ENCODE measurements around the gene CD200. TPM values are rescaled to one million over a fixed set of nuclear protein-coding genes. Genes with fewer than 3 reads are reported as not detected.

The CD200 gene
- total RNA-seq, 3 donors from 2014 or later, result 100 to 125 (median 109) TPM

DNA sequence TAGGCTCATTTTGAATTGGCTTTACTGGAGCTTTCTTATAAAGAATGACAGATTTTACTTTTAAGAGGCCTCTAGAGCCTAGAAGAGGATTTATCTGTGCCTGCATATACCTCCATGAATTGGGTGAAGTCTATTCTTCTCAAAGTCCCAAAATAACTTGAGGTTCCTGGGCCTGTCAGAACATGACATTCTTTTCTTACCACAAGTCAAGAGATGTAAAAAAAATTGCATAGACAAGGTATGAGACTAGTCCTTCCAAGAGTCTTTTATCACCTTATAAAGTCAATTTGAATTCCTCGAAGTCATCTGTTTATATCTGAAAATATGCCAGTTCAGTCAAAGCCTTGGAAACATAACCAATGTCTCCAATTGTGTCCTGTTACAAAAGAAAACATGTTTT is 17.2 kb upstream of the CD200 start:
- H3K4me1 Mint-ChIP-seq (ENCODE audit: low read depth), result no peaks in the 10 kb centered on the region
- H3K4me3 Mint-ChIP-seq, result no peak overlapping the region
- DNase-seq, result no peak
- H3K27me3 Mint-ChIP-seq (ENCODE audit: low read depth), result no peaks in the 10 kb centered on the region
- no peaks in the 10 kb centered on the region for H3K9me3 Mint-ChIP-seq
- H3K36me3 Mint-ChIP-seq (ENCODE audit: insufficient read depth), result no peaks in the 10 kb centered on the region
- ATAC-seq, result no peak

DNA sequence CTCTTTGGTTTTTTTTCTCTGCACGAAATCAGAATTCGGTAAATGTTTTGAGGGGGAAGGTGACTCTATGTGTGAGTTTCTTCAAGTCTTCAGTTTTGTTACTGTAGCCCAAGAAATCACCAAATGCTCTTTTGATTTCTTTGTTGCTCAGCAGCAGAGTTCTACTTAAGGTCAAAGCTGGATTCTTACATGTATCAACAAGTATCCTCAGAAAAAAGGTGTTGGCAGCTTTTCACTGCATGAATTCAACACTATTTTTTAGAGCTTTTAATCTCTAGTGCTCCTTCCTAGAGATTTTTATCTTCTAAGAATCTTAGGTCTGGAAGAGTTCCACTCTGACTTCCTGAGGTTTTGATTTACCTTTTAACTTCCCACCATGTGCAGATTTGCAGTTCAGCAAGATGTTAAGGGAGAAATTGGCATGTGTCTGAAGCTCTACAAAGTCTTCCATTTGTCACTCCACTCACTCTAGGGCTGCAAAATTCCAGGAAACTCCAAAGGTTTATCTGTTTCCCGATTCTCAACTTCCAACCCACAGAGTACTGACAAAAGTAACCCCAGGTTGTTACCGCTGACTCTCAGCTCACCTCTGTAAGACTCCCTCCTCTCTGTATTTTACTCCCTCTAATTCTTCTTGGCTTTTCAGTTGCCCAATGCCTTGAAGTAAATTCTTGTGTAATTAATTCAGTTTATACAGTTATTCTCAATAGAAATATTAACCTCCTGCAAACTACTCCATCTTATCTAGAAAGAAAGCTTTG is 13.3 kb upstream of the CD200 start:
- Mint-ChIP-seq H3K9me3 (no peaks in the 10 kb centered on the region), H3K36me3 (ENCODE audit: insufficient read depth) (no peaks in the 10 kb centered on the region), H3K27me3 (ENCODE audit: low read depth) (peaks cover 8% of the 10 kb centered on the region), H3K4me1 (ENCODE audit: low read depth) (no peaks in the 10 kb centered on the region), H3K4me3 (no peak overlapping the region)
- ATAC-seq (no peak), DNase-seq (no peak)

DNA sequence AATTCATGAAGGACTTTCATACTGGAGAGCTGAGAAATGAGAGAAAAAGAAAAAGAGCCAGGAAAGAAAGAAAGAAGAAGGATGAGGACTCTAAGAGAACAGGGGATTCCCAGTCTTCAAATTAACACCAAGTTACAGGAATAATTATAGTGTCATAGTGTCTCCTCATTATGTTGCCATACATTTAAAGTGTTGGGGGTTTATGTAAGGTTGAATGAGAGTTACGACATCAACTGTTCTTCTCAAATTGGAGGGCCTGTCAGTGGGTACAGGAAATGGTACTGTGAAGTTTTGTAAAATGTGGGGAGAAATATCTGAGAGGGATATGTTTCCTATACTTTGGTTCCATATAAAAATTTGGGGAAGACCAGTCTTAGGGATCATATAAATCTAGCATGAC is 12.3 kb upstream of the CD200 start:
- Mint-ChIP-seq H3K9me3 (no peaks in the 10 kb centered on the region), H3K27me3 (ENCODE audit: low read depth) (peaks cover 8% of the 10 kb centered on the region)
- no peak for ATAC-seq

DNA sequence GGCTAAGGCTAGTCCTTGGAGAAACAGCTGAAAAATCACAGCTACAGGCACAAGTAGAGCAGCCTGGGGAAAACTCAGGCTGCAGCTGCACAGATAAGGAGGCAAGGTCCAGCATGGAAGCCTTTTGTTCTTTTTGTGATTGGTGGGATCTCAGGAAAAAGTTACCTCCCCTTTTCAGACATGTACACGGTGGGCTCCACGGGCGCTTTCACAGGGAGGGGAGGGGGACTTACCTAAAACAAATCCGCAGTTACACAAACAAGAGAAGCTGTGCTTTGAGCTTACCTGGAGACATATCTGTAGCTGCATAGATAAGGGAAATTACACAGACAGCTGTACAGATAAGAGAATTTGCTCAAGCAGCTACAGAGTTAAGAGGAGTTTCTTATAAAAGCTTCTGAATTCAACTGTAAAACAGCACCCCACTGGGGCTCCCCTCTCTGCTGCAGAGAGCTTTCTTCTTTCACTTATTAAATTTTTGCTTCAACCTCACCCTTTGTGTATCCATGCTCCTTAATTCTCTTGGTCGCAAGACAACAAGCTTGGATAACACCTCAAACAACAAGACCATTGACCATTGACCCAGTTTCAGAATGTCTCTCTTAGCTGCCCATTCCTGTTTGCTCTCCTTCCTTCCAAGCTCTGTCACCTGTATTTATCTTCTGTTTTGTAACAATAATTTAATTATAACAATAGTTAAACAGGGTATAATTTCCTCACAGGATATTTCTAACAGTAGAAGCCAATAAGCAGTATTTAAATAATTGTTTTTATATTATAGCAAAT is 10.9 kb upstream of the CD200 start:
- Mint-ChIP-seq H3K4me1 (ENCODE audit: low read depth) (no peaks in the 10 kb centered on the region), H3K4me3 (no peak overlapping the region), H3K9me3 (no peaks in the 10 kb centered on the region), H3K27me3 (ENCODE audit: low read depth) (peaks cover 8% of the 10 kb centered on the region), H3K36me3 (ENCODE audit: insufficient read depth) (no peaks in the 10 kb centered on the region)
- DNase-seq, result no peak
- ATAC-seq, result no peak

More for the DNA sequence above, 12.3 kb upstream of the CD200 start:
- no peak for DNase-seq
- Mint-ChIP-seq H3K4me3 (no peak overlapping the region), H3K36me3 (ENCODE audit: insufficient read depth) (no peaks in the 10 kb centered on the region), H3K4me1 (ENCODE audit: low read depth) (no peaks in the 10 kb centered on the region)

DNA sequence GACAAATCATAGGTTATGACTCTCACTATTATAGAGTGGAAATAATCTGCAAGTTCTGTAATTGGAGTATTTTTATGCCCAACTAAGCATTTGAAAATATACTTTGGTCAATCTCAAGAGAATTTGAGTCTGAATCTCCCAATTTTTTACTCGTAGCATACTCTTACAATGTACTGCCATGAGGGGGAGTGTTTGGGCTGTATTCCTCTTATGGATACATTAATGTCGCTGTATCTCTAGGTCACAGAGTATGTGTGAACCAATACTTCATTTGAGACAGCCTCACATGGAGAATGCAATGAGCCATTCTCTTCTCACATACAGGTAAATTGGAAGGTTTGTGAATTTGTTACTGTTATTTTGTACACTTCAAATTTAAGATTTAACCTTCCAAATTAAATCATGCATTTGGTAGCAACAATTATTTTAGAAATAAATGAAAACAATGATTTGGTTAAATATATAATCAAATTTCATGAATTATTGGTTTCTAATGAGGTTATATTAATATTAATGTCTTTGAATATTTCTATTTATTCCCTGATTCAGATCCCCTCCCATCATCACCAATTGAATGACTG is 5.5 kb upstream of the CD200 start:
- Mint-ChIP-seq H3K4me1 (ENCODE audit: low read depth) (peaks cover 5% of the 10 kb centered on the region), H3K9me3 (no peaks in the 10 kb centered on the region), H3K27me3 (ENCODE audit: low read depth) (peaks cover 9% of the 10 kb centered on the region), H3K4me3 (no peak overlapping the region), H3K36me3 (ENCODE audit: insufficient read depth) (no peaks in the 10 kb centered on the region)
- no peak for DNase-seq
- ATAC-seq, result peak; percentile 91 to 98

DNA sequence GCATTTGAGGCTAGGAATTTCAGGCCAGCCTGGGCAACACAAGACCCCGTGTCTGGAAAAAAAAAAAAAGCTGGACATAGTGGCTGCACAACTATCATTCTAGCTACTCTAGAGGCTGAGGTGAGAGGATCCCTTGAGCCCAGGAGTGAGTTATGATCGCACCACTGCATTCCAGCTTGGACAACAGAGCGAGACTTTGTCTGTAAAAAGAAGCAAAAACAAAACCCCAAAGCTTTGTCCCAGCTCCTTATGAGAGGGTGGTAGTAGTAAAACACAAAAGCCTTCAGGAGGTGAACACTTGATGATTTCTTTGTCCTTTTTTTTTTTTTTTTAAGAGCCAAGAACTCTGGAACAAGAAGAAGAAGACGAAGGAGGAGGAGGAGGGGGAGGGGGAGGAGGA is 1.1 kb upstream of the CD200 start:
- DNase-seq, result no peak
- Mint-ChIP-seq H3K9me3 (no peaks in the 10 kb centered on the region), H3K4me1 (ENCODE audit: low read depth) (peaks cover 35% of the 10 kb centered on the region), H3K27me3 (ENCODE audit: low read depth) (peaks cover 3% of the 10 kb centered on the region), H3K4me3 (peak overlapping the region; percentile 95), H3K36me3 (ENCODE audit: insufficient read depth) (peaks cover 22% of the 10 kb centered on the region)
- ATAC-seq, result no peak

DNA sequence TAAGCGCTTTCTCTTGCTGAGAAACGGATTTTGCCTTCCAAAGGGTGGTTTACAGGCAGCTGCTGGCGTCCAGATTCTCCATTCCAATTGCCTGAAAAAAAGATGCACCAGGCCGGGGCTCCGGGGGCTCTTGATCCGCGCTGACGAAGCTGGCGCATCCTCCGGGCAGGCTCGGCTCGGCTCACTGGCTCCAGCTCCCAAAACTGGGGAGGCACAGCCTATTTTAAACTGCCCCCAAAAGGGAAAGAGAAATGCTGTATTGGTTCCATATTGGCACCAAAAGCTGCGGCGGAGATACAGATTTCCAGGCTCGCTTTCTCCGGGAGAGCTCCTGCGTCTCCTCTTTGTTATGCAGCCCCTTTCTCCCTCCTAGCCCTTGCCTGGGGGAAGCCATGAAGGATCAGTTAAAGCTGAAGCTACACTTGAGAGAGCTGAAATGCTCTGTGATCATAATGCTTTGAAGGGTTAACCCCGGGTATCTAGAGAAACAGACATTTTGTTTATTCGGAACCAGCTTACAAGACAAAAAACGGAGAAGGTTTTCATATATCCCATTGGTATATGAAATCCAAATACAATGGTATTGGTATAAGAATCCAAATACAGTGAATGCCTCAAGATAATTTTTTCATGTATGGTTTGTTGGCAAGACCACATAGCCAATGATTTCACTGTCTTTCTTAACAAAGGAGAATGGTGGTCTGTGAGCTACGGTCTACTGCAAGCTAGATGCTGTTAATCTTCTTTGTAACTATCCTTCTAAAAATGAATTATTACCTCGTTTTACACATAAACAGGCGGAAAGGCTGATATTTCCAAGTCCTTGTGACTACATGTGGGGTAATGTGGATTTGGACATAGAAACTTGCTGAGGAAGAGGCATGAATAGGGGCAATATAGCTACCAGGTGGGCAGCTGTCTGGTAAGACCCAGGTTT is 693 bp downstream of the CD200 start:
- Mint-ChIP-seq H3K36me3 (ENCODE audit: insufficient read depth) (peaks cover 30% of the 10 kb centered on the region), H3K27me3 (ENCODE audit: low read depth) (peaks cover 3% of the 10 kb centered on the region), H3K9me3 (no peaks in the 10 kb centered on the region), H3K4me1 (ENCODE audit: low read depth) (peaks cover 50% of the 10 kb centered on the region), H3K4me3 (peak overlapping the region; percentile 95)
- ATAC-seq, result peak; percentile 38 to 42
- no peak for DNase-seq

DNA sequence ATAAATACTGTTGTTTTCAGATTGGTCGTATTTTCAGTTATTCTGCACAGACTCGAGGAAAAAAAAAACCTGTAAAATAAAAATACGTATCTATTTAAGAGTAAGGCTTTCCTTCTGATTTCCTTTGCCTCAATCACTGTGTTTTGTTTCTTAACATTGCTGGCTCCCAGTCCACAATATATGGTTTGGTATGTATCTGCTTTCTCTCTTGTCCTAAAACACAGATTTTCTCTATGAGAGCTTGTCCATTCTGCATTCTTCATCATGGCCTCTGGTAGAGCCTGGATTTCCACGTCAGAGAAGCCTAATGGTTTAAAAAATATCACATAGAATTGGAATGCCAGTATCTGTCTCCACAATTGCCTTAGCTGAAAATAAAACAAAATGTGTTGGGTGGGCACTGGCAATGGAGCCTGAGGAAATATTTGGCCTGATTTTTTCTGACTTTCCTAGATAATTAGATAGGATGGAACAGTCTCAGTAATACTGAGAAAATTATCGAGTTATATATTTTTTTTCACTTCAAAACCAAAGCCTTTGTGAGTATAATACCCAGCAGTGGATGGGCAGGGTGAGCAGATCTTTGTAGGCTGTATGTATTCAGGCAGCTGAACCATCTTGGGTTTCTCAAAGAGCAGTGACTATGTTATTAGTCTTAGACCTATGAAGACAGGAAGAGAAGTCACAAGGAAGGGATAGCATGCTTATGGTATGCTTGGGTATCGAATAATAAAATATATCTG is 1.9 kb downstream of the CD200 start:
- H3K9me3 Mint-ChIP-seq, result no peaks in the 10 kb centered on the region
- peaks cover 34% of the 10 kb centered on the region for H3K36me3 Mint-ChIP-seq (ENCODE audit: insufficient read depth)
- H3K4me3 Mint-ChIP-seq, result peak overlapping the region; percentile 95
- peaks cover 3% of the 10 kb centered on the region for H3K27me3 Mint-ChIP-seq (ENCODE audit: low read depth)
- DNase-seq (no peak), ATAC-seq (no peak)
- H3K4me1 Mint-ChIP-seq (ENCODE audit: low read depth), result peaks cover 59% of the 10 kb centered on the region

DNA sequence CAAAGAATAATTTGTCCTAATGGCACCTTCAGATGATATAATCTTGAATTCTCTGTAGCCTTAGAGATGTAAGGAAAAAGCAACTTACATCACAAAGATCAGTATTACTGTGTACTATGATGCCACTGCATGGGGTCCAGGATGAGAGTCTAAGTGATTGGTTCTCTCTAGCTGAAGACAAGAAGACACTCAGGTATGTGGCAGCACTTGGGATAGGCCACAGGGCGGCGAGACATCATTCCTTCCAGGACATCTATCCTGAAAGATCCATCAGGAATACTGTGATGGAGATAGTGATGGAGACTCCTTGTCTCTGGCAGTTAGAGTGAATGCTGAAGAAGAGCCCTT is 2.5 kb downstream of the CD200 start:
- peak overlapping the region; percentile 95 for H3K4me3 Mint-ChIP-seq
- no peak for DNase-seq
- peaks cover 3% of the 10 kb centered on the region for H3K27me3 Mint-ChIP-seq (ENCODE audit: low read depth)
- H3K36me3 Mint-ChIP-seq (ENCODE audit: insufficient read depth), result peaks cover 35% of the 10 kb centered on the region
- no peak for ATAC-seq
- no peaks in the 10 kb centered on the region for H3K9me3 Mint-ChIP-seq
- H3K4me1 Mint-ChIP-seq (ENCODE audit: low read depth), result peaks cover 61% of the 10 kb centered on the region

DNA sequence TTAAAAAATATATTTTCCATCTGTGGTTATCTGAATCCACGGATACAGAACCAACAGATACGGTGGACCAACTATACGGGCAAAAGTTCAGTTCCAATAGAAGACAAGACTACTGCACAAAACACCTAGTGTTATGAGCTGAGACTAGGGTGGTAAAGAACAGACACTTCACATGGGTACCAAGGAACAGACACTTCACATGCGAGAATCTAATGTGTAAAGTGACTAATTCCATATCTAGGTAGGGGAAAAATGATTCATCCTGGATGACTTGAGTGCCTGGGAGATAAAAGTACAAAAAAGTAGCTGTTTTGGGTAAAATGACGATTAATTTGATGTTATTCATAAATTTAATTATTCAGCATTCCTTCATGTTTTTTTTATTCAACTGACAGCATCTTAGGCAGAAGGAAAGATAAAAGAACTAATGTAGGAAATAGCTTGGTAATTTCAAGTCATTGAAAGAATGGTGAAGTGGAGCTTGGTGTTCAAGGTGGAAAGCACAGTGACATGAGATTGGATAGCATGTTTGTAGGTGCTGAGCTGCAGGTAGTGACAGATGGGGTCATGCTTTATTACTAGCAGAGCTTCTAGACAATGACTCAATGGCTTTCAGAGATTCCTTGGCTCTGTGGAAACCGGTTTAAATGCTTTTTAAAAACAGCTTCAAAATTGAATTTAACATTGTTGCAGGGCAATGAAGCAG is 5.2 kb downstream of the CD200 start:
- DNase-seq (no peak), ATAC-seq (peak; percentile 79 to 81)
- Mint-ChIP-seq H3K9me3 (no peaks in the 10 kb centered on the region), H3K4me1 (ENCODE audit: low read depth) (peaks cover 67% of the 10 kb centered on the region), H3K36me3 (ENCODE audit: insufficient read depth) (peaks cover 49% of the 10 kb centered on the region), H3K27me3 (ENCODE audit: low read depth) (peaks cover under 1% of the 10 kb centered on the region), H3K4me3 (peak overlapping the region; percentile 66)

DNA sequence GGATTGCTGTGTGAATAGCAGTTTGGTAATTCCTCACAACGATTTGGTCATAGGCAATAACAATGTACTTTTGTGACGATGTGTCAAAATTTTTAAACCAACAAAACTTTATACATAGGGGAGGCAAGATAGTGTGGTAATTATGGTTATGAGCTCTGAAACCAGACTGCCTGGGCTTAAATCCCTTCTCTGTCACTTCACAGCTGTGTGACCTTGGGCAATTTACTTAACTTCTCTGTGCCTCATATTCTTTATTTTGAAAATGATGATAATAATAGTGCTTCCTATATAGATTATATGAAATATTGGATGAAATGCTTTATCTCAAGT is 5.7 kb downstream of the CD200 start:
- peak overlapping the region; percentile 66 for H3K4me3 Mint-ChIP-seq
- no peak for ATAC-seq
- H3K36me3 Mint-ChIP-seq (ENCODE audit: insufficient read depth), result peaks cover 49% of the 10 kb centered on the region

DNA sequence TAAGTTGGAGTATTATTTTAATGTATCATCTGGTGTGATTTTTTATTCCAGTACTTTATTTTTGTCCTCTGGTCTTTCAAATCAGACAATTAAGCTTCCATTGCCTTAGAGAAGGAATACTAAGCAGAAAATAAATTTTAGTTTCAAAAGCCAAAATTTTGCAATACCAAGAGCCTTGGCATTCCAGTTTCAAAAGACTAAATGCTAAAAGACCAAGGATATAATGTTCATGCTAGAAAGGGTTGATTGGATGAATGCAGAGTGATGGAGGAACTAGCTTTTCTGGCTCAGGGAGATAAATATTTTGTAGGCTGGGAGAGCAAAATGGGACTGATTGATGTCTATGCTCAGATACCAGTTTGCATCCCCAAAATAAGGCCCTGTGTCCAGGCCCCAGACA is 6.2 kb downstream of the CD200 start:
- H3K4me1 Mint-ChIP-seq (ENCODE audit: low read depth), result peaks cover 62% of the 10 kb centered on the region
- H3K36me3 Mint-ChIP-seq (ENCODE audit: insufficient read depth), result peaks cover 50% of the 10 kb centered on the region
- no peak for DNase-seq
- no peak for ATAC-seq
- peak overlapping the region; percentile 66 for H3K4me3 Mint-ChIP-seq
- H3K9me3 Mint-ChIP-seq, result peaks cover 4% of the 10 kb centered on the region
- no peaks in the 10 kb centered on the region for H3K27me3 Mint-ChIP-seq (ENCODE audit: low read depth)

More for the DNA sequence above, 5.7 kb downstream of the CD200 start:
- no peak for DNase-seq
- Mint-ChIP-seq H3K27me3 (ENCODE audit: low read depth) (no peaks in the 10 kb centered on the region), H3K4me1 (ENCODE audit: low read depth) (peaks cover 66% of the 10 kb centered on the region), H3K9me3 (peaks cover 2% of the 10 kb centered on the region)

DNA sequence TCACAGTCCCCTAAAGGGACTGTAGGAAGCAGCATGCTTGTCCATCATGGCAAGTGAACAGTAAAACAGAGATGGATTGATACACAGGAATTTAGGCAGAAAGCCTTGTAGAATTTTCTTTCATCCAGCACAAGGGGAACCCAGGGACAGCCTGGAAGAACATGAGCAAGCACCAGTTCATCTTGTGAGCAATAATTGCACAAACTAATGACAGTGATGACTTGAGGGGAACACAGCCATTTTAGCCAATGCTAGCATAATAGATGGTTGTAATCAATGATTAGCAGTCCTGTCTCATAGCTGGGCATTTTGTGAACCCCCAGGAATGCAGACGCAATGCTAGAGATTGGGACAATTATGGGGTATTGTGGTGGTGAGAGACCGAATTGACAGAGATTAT is 6.7 kb downstream of the CD200 start:
- DNase-seq (no peak), ATAC-seq (no peak)
- Mint-ChIP-seq H3K4me1 (ENCODE audit: low read depth) (peaks cover 59% of the 10 kb centered on the region), H3K4me3 (peak overlapping the region; percentile 66), H3K9me3 (peaks cover 4% of the 10 kb centered on the region), H3K27me3 (ENCODE audit: low read depth) (no peaks in the 10 kb centered on the region), H3K36me3 (ENCODE audit: insufficient read depth) (peaks cover 54% of the 10 kb centered on the region)
